Effector memory CD8-positive, alpha-beta T cell (primary cell): ENCODE results near the gene SHC3.
A peak's percentile ranks its signal among the peaks of the same experiment; 100 is the strongest.

Source experiments
- ATAC-seq: fragments of 150-1000 bp; cut with Tn5 transposase; replicated peaks from 2 replicates; pipeline ENCODE4 v1.10.0; 2021; ENCODE audit warnings: mild to moderate bottlenecking, moderate library complexity
- DNase-seq, 3 experiments: peaks; one replicate each; pipeline ENCODE4 v3.0.0; 2021
- H3K27ac Mint-ChIP-seq, 2 donors: one replicate each; pipeline ENCODE4 v1.8.0; 2022; ENCODE audit warnings: mild to moderate bottlenecking in 2 of 2, mixed read lengths in 2 of 2, moderate library complexity in 2 of 2
- H3K27me3 Mint-ChIP-seq, 2 donors: one replicate each; pipeline ENCODE4 v1.8.0; 2022; ENCODE audit warnings: mixed read lengths in 2 of 2
- H3K36me3 Mint-ChIP-seq: one replicate; pipeline ENCODE4 v1.8.0; 2022; ENCODE audit warnings: mild to moderate bottlenecking, moderate library complexity, mixed read lengths; ENCODE audit not compliant: insufficient read depth
- H3K4me1 Mint-ChIP-seq, 2 donors: one replicate each; pipeline ENCODE4 v1.8.0; 2022; ENCODE audit warnings: low read depth in 2 of 2, mixed read lengths in 2 of 2
- H3K4me3 Mint-ChIP-seq, 2 donors: one replicate each; pipeline ENCODE4 v1.8.0; 2022; ENCODE audit warnings: mild to moderate bottlenecking in 2 of 2, mixed read lengths in 2 of 2, moderate library complexity in 2 of 2
- H3K9me3 Mint-ChIP-seq, 2 donors: one replicate each; pipeline ENCODE4 v1.8.0; 2022; ENCODE audit warnings: mixed read lengths in 2 of 2

The SHC3 gene

GRCh38 chr9:89010526-89011111 is 168.0 kb downstream of the SHC3 start:
- no peak overlapping the region for H3K27ac Mint-ChIP-seq
- no peaks in the 10 kb centered on the region for H3K4me1 Mint-ChIP-seq
- DNase-seq (no peak), ATAC-seq (no peak)
- no peaks in the 10 kb centered on the region for H3K36me3 Mint-ChIP-seq
- no peaks in the 10 kb centered on the region for H3K9me3 Mint-ChIP-seq
- H3K27me3 Mint-ChIP-seq, result peaks cover 14 to 66% of the 10 kb centered on the region in 2 donors
- H3K4me3 Mint-ChIP-seq, result no peak overlapping the region

- Mint-ChIP-seq H3K9me3 (no peaks in the 10 kb centered on the region), H3K27ac (no peak overlapping the region), H3K36me3 (no peaks in the 10 kb centered on the region), H3K4me1 (no peaks in the 10 kb centered on the region), H3K27me3 (peaks cover 10 to 62% of the 10 kb centered on the region in 2 donors), H3K4me3 (no peak overlapping the region)
- ATAC-seq, result no peak
- no peak for DNase-seq
These were observed 168.6 kb downstream of the SHC3 start for GRCh38 chr9:89010056-89010455.

- no peaks in the 10 kb centered on the region for H3K9me3 Mint-ChIP-seq
- no peaks in the 10 kb centered on the region for H3K4me1 Mint-ChIP-seq
- H3K27ac Mint-ChIP-seq, result no peak overlapping the region
- ATAC-seq (no peak), DNase-seq (no peak)
- H3K4me3 Mint-ChIP-seq, result no peak overlapping the region
- peaks cover 6 to 56% of the 10 kb centered on the region in 2 donors for H3K27me3 Mint-ChIP-seq
- no peaks in the 10 kb centered on the region for H3K36me3 Mint-ChIP-seq
These were observed 169.1 kb downstream of the SHC3 start for GRCh38 chr9:89009546-89009840.

GRCh38 chr9:89008744-89009545 is 169.7 kb downstream of the SHC3 start:
- H3K4me1 Mint-ChIP-seq, result no peaks in the 10 kb centered on the region
- H3K36me3 Mint-ChIP-seq, result no peaks in the 10 kb centered on the region
- ATAC-seq (no peak), DNase-seq (no peak)
- H3K27me3 Mint-ChIP-seq, result peaks cover 4 to 50% of the 10 kb centered on the region in 2 donors
- H3K9me3 Mint-ChIP-seq, result no peaks in the 10 kb centered on the region
- H3K4me3 Mint-ChIP-seq, result no peak overlapping the region
- H3K27ac Mint-ChIP-seq, result no peak overlapping the region

GRCh38 chr9:89008055-89008743 is 170.4 kb downstream of the SHC3 start:
- peaks cover 4 to 44% of the 10 kb centered on the region in 2 donors for H3K27me3 Mint-ChIP-seq
- no peak overlapping the region for H3K27ac Mint-ChIP-seq
- DNase-seq (no peak), ATAC-seq (no peak)
- H3K4me3 Mint-ChIP-seq, result no peak overlapping the region
- no peaks in the 10 kb centered on the region for H3K9me3 Mint-ChIP-seq
- H3K4me1 Mint-ChIP-seq, result no peaks in the 10 kb centered on the region
- H3K36me3 Mint-ChIP-seq, result no peaks in the 10 kb centered on the region

- no peak for ATAC-seq
- Mint-ChIP-seq H3K27ac (no peak overlapping the region), H3K4me3 (no peak overlapping the region), H3K36me3 (no peaks in the 10 kb centered on the region), H3K9me3 (no peaks in the 10 kb centered on the region), H3K4me1 (no peaks in the 10 kb centered on the region), H3K27me3 (peaks cover 13 to 47% of the 10 kb centered on the region in 2 donors)
- DNase-seq, result no peak
These were observed 171.3 kb downstream of the SHC3 start for GRCh38 chr9:89006996-89007967.

GRCh38 chr9:89006267-89006666 is 172.4 kb downstream of the SHC3 start:
- H3K36me3 Mint-ChIP-seq, result no peaks in the 10 kb centered on the region
- H3K27ac Mint-ChIP-seq, result no peak overlapping the region
- H3K27me3 Mint-ChIP-seq, result peaks cover 20 to 47% of the 10 kb centered on the region in 2 donors
- no peaks in the 10 kb centered on the region for H3K9me3 Mint-ChIP-seq
- H3K4me1 Mint-ChIP-seq, result peaks cover 0 to 3% of the 10 kb centered on the region in 2 donors
- ATAC-seq (no peak), DNase-seq (no peak)
- H3K4me3 Mint-ChIP-seq, result no peak overlapping the region

- Mint-ChIP-seq H3K4me1 (peaks cover 5 to 6% of the 10 kb centered on the region in 2 donors), H3K27me3 (peaks cover 20 to 48% of the 10 kb centered on the region in 2 donors), H3K4me3 (no peak overlapping the region), H3K9me3 (no peaks in the 10 kb centered on the region), H3K27ac (no peak overlapping the region), H3K36me3 (no peaks in the 10 kb centered on the region)
- ATAC-seq, result no peak
- DNase-seq, result no peak
These were observed 173.3 kb downstream of the SHC3 start for GRCh38 chr9:89005323-89005722.

- DNase-seq (no peak), ATAC-seq (no peak)
- peaks cover 16 to 39% of the 10 kb centered on the region in 2 donors for H3K27me3 Mint-ChIP-seq
- no peaks in the 10 kb centered on the region for H3K9me3 Mint-ChIP-seq
- H3K4me1 Mint-ChIP-seq, result peaks cover 5 to 6% of the 10 kb centered on the region in 2 donors
- no peak overlapping the region for H3K4me3 Mint-ChIP-seq
- H3K27ac Mint-ChIP-seq, result no peak overlapping the region
- H3K36me3 Mint-ChIP-seq, result no peaks in the 10 kb centered on the region
These were observed 175.6 kb downstream of the SHC3 start for GRCh38 chr9:89002987-89003386.

- Mint-ChIP-seq H3K27ac (no peak overlapping the region), H3K36me3 (no peaks in the 10 kb centered on the region), H3K4me1 (peaks cover 5 to 6% of the 10 kb centered on the region in 2 donors), H3K9me3 (no peaks in the 10 kb centered on the region), H3K4me3 (no peak overlapping the region), H3K27me3 (peaks cover 16 to 30% of the 10 kb centered on the region in 2 donors)
- ATAC-seq (no peak), DNase-seq (no peak)
These were observed 176.6 kb downstream of the SHC3 start for GRCh38 chr9:89001917-89002540.

- no peak overlapping the region for H3K27ac Mint-ChIP-seq
- H3K4me1 Mint-ChIP-seq, result peaks cover 5 to 6% of the 10 kb centered on the region in 2 donors
- peak; percentile 36 to 55 (median 37) for DNase-seq
- no peak overlapping the region for H3K4me3 Mint-ChIP-seq
- H3K27me3 Mint-ChIP-seq, result peaks cover 16 to 29% of the 10 kb centered on the region in 2 donors
- H3K36me3 Mint-ChIP-seq, result no peaks in the 10 kb centered on the region
- no peak for ATAC-seq
- H3K9me3 Mint-ChIP-seq, result no peaks in the 10 kb centered on the region
These were observed 177.4 kb downstream of the SHC3 start for GRCh38 chr9:89000973-89001916.

GRCh38 chr9:89000371-89000781 is 178.2 kb downstream of the SHC3 start:
- no peaks in the 10 kb centered on the region for H3K36me3 Mint-ChIP-seq
- ATAC-seq (no peak), DNase-seq (no peak)
- H3K4me3 Mint-ChIP-seq, result no peak overlapping the region
- no peak overlapping the region for H3K27ac Mint-ChIP-seq
- H3K4me1 Mint-ChIP-seq, result peaks cover 5 to 6% of the 10 kb centered on the region in 2 donors
- no peaks in the 10 kb centered on the region for H3K9me3 Mint-ChIP-seq
- H3K27me3 Mint-ChIP-seq, result peaks cover 16 to 22% of the 10 kb centered on the region in 2 donors
